GM18526 (cell line): Measurements from ENCODE around the gene CD86.

Experiments
- POLR2A ChIP-seq: IDR thresholded peaks from 3 replicates; pipeline ENCODE4 v1.6.1; 2011; ENCODE audit not compliant: insufficient read length; ENCODE audit errors: extremely low read depth

CD86 gene

DNA sequence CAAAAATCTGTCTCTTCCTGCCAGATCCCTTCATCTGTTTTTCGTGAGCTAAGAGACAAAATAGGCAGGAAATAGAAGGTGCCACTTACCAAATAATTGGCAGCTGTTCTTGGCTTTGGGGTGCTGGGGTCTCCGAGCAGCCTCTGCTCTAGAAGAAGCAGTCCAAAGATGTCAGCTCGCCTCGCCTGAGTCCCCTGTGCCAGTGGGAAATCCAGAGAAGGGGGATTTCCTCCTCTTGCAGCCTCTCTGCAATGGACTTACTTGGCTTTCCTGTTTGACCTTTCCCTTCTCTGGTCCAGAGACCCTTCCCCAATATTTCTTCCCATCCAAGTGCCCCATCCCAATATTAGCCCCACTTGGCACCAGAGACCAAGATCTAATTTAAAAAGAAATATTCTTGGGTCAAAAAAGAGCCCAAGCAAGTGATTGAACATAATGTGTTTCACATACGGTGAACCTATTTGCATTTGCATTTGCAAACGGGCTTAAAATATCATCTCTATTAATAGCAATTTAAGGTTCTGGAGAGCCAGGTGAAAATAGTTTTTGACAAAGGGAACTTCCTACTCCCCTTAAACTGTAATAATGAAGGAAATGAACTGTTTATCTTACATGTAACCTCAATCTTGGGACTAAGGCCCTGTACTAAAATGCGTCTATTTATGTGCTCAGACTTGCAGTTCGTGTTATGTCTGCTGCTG is 23.2 kb downstream of the CD86 start:
- TF ChIP-seq POLR2A = no peak

DNA sequence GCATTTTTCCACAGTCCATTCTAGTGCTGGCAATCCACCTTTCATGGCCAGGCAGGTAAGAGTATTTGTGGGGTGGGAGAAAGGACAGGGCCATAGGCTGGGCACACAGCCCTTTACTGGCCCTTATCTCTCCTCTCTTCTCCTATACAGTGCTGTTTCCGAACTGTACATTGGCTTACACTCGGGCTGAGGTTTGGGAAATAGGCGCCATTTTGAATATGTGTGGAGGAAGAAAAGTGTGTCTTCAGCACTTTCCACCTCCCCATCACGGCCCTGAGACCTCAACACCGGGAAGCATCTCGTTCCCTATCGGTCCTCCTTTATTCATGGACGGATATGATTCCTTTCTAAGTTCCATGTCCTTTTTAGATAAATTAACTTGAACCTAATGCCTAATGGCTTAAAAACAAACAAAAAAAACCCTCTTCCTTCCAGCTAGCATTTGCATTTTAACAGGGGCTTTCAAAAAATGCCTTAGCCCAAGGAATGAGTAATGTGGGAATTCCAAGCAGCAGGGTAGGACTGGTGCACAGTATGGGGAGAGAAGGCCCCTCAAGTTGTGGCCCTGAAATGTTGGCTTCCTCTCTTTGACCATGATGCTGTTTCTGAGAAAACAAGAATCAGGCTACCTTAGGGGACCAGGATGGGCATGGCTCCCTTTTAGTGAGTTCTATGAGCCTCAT is 24.5 kb downstream of the CD86 start:
- TF ChIP-seq POLR2A = no peak

DNA sequence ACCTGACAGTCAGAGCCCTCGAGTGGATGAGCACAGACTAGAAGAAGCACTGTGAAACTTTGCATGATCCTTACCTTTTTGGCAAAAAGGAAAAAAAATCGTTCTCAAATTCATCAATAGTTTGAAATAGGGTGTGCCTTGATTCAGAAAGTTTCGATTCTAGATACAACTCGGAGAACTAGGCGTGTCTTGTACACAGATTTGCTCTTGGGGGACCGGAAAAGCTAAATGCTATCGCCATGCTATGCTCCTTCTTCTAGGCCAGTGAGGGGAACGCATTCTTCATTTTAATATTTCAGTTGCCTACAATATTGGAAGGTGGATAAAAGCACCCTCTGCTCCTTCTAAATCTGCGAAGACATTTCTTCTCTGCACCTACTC is 25.0 kb downstream of the CD86 start:
- TF ChIP-seq POLR2A = peak; percentile 23

DNA sequence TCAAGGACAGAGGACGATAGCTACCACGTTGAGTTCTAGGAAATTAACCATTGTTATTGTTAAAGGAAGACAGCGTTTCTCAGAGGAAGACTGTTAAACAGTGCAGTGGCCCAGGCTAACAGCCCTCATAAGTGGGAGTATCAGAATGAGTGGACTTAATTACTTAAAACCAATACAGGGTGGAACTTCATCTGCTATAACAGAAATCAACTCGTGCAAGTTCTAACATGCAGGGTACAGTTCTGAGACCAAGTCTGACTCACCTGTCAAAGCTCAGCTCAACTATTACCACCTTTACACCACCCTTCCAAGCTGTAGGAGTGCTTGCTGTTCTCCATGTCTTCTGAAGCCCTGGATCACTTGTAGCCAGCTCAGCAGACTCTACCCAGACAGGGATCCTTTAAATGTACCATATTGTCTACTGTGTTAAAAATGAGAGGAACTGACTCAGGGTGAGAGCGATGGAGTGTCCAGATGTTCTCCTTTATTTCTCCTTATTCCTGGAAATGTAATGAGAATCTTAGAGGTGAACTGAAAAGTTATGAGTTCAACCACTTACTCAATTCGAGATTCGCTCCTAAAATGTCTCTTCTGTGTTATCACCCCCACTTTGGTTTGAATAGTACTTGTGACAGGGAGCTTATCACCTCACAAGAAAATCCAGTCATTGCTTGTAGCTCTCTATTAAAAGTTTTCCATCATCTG is 26.5 kb downstream of the CD86 start:
- TF ChIP-seq POLR2A = no peak

DNA sequence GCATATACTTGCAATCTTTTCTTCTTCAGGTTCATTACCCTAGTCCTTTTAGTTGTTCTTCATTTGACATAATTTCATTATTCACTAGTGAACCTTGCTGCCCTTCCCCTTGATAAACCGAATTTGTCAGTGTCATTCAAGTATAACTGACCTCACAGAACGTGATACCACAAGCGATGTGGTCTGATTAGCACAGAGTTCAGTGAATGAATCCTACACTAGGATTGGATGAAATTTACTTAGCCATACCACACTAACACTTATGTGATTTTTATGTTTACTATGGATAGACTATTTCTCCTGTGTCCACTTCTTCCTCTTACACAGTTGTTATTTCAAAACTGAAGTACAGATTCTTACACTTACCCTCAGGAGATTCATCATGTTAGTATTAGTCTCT is 27.2 kb downstream of the CD86 start:
- no peak for TF ChIP-seq POLR2A

DNA sequence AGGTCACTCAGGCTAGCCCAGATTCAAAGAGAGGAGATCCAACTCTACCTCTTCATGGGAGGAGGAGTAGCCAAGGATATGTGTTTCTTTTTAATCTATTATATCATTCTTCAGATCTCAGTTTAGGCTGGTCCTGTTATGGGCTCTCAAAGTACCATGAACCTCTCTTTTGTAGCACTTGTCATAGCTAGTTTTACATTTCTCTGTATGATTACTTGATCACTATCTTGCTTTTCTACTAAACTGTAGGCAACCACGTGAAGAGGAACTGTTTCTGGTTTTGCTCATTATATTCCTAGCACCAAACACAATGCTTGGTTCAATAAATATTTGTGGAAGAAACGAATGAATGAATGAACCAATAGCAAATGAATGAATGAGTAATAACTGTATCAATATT is 29.6 kb downstream of the CD86 start:
- no peak for TF ChIP-seq POLR2A

DNA sequence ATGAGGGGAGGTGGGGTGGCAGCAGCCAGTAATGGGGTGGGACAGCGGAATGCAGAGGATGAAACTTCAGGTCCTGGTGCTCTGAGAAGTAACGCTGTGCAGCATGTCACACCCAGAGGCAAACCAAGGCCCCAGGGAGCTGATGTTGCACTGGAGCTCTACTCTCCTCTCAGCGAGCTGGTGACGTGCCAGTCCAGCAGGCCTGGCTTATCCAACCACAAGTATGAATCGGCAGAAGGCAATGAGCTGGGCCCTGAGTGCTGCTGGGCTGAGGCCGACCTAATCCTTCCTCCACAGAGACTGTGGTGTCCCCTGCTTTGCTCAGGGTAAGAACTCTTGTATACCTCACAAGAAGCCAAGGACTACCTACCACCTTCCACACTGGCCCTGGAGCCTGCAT is 30.5 kb downstream of the CD86 start:
- no peak for TF ChIP-seq POLR2A

DNA sequence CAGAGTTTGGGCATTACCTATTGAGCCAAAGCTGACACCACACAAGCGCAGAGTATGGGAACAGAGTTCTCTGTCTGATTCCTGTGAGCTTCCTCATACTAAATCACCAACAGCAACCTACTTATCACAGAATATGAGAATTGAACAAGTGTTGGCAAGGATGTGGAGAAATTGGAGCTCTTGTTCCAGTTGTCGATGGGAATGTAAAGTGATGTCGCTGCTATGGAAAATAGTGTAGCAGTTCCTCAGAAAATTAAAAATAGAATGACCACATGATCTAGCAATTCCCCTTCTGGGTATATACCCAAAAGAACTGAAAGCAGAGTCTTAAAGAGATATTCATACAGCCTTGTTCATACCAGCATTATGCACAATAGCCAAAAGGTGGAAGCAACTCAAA is 33.4 kb downstream of the CD86 start:
- no peak for TF ChIP-seq POLR2A

DNA sequence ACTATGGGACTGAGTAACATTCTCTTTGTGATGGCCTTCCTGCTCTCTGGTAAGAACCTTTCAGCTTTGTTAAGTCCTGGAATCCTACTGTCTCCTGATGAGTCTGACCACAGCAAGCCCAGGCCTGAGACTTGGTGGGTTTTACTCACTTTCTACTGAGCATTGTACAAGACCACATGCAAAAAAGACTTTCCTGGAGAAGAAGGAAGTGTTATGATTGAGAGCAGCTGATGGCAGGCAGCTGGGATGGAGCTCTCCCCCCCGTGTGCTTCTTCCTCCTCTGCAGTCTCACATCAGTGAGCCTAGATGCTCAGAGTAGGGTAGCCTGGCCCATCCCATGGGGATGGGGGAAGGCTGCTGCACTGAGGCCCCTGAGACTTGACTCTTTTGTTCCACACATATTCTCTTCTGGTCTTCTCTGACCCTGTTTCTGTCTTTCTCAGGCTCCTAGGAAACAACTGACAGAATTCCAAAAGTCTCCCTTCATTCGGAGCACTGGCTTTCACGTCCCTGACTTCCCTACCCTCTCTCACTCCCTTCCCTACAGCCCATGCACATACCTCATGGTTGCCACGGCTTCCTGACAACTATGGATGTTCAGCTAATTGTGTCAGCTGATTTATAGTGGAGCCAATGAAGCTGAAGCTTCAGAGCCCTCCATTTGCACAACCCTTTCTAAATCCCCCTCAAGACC is 36.6 kb downstream of the CD86 start:
- no peak for TF ChIP-seq POLR2A

DNA sequence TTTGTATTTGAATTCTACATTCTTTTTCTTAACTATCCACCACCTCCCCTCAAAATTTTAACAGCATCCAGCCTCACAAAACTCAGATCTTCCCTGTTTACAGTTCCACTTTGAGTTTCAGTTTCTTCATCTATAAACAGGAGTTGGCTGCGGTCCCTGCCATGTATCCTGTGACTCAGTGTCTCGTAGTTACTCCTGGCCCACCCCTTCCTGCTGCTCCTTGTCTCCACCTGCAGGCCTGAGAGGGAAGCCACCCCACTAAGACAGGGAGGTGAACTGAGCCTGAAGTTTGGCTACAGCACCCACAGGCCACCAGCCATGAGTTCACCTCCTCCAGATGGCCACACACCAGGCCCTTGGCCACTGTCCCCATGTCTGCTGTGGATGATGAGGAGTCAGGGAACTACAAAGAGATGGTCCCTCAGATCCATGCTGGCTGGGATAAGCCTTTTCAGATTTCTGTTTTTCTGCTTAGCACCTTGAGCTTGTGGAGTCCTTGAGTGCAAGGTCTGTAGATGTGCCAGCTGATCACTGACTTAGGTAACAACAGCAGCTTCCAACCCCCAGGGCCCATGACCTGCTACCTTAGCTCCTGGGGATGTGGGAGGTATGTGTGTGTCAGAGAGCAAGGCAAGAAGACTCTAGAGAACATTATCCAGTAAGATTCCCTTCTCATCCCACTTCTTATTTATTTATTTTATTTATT is 37.5 kb downstream of the CD86 start:
- TF ChIP-seq POLR2A = no peak

DNA sequence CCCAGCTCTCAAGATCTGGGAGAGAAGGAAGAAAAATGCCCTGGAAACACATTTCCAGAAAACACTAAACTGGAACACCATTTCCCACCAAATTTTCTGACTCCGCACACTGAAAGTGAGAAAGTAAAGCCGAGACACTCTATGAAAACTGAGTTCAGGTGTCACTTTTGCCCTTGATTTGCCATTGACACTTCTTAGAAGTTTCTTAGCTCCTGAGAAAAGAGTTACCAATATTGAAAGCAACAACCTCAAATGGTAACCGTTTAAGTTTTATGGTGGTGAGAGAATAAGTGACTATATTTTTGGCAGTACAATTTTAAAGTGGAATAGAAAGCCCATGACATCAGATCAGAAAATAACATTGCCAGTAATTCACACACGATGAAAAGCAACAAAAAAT is 39.0 kb downstream of the CD86 start:
- TF ChIP-seq POLR2A = no peak

DNA sequence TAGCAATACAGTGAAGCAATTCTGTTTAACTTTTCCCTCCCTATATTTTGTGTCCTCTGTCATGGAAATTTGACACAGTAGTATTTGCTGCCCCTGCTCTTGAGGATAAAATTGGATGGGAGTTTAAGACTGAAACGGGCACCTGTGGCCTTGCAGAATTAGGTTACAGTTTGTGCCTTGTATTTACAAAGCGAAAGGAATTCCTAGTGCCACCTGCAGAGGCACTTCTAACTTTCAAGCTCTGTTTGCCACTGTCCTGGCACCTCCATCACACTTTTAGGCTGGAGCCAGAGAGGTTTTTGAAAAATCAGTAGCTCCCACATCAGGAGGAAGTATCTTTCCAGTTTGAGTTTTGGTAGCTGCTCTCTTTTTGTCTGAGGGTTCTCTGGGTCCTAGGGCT is 39.5 kb downstream of the CD86 start:
- TF ChIP-seq POLR2A = no peak

DNA sequence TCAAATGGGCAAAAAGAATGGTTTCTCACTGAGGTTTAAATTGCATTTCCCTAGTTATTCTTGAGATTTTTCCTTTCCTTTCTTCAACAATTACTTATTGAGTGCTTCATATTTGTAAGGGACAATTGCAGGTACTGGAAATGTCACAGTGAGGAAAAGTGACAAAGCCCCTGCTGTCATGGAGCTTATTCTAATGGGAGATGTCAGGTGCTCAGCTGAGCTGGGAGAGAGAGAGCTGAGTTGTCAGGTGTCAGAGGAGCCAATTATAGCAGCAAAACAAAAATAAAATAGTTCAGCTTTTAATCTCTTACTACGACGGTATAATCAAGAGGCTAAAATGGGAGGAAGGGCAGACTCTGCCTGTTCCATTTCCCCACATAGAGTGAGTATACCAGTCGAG is 42.0 kb downstream of the CD86 start:
- TF ChIP-seq POLR2A = no peak

DNA sequence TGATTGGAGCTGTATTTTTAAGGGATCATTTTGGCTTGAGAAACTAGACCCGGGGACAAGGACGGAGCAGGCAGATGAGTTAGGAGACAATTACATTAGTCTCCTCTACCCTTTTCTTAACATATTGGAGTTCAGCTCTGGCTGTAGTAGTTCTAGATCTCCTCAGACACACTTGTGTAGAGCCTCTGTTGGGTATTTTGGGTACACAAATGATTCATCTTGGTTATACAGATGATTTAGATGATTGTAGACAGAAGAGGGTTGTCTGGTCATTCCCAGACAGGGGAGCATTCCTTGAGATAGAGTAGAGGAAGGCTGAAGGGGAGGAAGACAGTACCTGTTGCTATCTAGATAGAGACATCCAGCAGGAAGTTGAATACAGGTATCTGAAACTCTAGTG is 43.4 kb downstream of the CD86 start:
- TF ChIP-seq POLR2A = no peak

DNA sequence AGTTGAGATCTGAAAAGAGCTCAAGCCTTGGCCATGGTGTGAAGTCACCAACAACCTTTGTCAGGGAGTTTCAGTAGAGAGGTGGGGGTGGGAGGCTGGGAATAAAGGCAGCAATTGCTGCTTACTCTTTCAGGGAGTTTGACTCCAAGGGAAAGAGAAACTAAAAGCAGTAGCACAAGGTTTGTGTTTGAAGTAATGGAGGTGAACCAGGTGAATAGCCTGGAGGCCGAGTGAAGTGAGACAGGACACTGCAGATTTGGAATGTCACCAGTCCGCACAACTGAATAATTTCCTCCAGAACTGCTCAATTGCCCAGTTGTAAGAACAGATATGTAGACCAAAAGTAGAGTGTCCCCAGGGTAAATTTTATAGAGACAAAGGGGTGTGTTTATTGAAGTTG is 44.1 kb downstream of the CD86 start:
- TF ChIP-seq POLR2A = no peak
